Neural progenitor cell (in vitro differentiated cells): Measurements from ENCODE around the gene CENPH.

ENCODE experiments used
- CTCF ChIP-seq: fragments of 200-600 bp; sonication (generic); IDR thresholded peaks from 2 replicates; pipeline ENCODE4 v1.5.1; 2017; ENCODE audit warnings: antibody characterized with exemption, mild to moderate bottlenecking
- EZH2 ChIP-seq: fragments of 200-600 bp; sonication (generic); IDR thresholded peaks from 2 replicates; pipeline ENCODE4 v1.6.1; 2017; ENCODE audit warnings: antibody characterized with exemption, mild to moderate bottlenecking, moderate library complexity

- TF ChIP-seq CTCF (no peak), EZH2 (no peak)
Measured at GRCh38 chr5:69156456-69156855, 32.9 kb upstream of the CENPH start.
